HTR-8/SVneo (cell line): ENCODE data around the gene CCL25.

Experiments
- DNase-seq: peaks from one replicate; pipeline ENCODE4 v3.0.0; 2011; ENCODE audit warnings: low spot score, mixed read lengths; ENCODE audit not compliant: insufficient read length
- FAIRE-seq: peaks from 2 replicates; lab custom pipeline; 2011; peaks lifted over from hg19 to GRCh38; lab: Jason Lieb, UNC

The CCL25 gene

DNA sequence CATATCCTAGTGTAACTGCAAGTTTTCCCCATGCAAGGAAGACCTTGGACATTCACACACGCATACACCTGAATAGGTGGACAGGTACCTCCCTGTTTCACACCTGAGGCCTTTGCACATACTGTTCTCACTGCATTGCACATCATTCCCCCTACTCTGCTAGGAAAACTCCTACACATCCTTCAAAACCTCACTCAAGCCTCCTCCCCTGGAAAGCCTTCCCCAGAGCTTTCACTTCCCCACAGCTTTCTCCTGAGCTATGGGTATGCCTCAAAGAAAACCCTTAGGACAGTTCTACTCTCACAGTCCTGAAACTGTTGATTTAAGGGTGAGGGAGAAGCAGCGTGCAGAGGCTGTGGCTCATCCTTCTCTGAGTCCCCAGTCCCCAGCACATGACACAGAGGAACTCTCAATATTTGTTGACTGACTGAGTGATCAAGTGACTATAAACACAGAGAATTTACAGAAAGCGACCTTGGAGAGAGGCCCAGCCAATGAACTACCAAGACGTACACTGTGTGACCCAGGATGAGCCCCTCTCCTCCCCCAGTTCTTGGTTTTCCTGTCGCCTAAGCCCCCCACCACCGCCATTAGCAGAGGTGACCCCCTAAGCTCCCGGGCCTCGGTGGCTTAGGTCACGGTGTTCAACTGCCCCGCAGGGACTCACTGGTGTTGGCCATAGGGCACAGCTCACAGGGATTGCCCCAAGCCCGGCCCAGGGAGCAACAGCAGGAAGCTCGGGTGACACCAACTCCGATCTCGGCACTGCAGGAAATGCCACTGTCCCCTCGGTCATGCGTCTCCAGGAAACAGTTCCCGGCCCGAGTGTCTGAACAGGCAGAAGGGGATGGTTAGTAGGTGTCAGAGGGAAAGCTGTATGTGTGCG, 56.2 kb downstream of the CCL25 start:
- FAIRE-seq (peak; percentile 28), DNase-seq (no peak)

DNA sequence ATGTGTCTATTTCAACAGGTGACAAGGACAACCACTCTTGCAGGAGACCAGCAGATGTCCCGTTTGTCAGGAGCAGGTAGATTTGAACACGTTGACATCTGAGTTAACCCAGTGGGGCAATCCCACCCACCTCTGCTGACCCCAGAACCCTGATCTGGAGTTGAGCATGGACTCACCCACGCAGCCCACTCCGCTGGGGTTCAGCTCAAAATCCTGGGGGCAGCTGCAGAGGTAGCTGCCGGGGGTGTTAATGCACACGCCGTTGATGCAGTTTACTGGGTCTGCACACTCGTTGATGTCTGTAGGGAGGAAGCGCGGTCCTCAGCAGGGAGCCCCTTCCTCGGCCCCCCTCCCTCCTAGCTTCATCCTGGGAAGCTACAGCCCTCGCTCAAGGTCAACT, 56.9 kb downstream of the CCL25 start:
- DNase-seq (no peak), FAIRE-seq (no peak)

DNA sequence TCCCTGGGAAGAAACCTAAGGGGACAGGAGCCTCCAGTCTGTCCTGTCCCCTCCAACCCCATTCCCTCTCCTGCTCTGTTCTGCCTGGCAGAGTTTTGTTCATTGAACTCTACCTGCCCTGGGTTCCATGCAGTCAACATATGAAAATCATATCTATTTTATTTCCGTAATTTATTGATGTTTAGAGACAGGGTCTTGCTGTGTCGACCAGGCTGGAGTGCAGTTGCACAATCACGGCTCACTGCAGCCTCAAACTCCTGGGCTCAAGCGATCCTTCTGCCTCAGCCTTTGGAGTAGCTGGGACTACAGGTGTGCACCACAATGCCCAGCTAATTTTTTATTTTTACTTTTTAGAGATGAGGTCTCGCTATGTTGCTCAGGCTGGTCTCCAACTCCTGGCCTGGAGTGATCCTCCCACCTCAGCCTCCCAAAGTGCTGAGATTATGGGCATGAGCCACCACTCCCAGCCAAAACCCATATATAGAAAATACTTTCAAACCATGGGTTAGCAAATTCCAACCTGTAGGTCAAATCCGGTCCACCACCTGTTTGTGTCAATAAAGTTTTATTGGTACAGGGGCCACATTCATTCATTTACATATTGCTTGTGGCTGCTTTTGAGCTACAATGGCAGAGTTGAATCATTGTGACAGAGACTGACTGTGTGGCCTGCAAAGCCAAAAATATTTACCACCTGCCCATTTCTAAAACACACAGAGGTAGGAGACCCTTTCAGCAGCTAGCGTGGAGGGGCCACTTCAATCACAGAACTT, 57.5 kb downstream of the CCL25 start:
- no peak for DNase-seq
- FAIRE-seq, result no peak

DNA sequence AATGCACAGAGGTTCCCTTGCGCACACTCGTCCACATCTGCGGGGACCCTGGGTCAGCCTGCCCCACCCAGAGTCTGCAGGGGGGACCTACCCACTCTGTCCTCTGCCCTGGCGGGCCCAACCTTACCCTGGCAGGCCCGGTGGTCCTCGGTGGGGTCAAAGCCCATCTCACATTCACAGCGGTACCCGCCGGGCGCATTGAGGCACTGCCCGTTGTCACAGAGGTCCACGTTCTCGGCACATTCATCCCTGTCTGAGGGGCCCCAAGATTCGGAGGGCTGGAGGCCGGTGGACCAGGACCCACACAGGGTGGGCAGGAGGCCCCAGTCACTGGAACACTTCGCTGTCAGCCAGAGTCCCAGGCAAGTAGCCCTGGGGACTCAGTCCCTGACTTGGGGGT, 58.4 kb downstream of the CCL25 start:
- DNase-seq (no peak), FAIRE-seq (no peak)

DNA sequence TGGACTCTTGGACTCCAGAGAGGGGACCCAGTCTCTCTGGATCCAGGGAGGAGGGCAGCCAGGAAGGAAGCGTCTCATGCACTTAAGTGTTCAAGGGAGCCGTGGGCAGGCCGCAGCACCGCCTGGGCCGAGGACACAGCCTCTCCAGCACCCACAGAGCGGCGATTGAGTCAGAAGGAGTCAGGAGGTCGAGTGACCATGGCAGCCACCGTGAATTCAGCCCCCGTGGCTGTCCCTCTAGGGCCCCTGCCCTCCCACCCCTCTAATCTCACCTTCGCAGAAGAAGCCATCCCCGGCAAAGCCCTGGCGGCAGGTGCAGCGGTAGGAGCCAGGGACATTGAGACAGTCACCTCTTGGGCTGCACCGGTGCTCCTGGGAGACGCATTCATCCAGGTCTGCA, 58.8 kb downstream of the CCL25 start:
- no peak for FAIRE-seq
- DNase-seq, result no peak
